Measurements from ENCODE around the gene KRTAP6-2.

DNA sequence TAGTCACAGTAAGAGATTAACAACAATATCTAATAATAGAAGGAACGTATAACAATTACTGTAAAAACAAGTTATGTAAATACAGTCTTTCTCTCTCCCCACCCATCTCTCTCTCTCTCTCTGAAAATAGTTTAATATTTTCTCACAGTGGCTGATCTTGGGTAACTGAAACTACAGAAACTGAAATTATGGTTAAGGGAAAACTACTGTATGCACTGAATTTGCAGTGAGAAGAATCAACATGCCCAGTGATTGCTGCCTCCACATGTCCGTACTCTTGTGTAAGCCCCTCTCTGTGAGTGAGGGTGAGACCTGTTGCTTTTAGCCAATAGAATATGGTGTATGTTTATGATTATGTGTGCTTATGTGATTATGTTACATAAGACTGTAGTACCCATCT, 13.4 kb upstream of the KRTAP6-2 start:
- TF ChIP-seq, protein P1, sequence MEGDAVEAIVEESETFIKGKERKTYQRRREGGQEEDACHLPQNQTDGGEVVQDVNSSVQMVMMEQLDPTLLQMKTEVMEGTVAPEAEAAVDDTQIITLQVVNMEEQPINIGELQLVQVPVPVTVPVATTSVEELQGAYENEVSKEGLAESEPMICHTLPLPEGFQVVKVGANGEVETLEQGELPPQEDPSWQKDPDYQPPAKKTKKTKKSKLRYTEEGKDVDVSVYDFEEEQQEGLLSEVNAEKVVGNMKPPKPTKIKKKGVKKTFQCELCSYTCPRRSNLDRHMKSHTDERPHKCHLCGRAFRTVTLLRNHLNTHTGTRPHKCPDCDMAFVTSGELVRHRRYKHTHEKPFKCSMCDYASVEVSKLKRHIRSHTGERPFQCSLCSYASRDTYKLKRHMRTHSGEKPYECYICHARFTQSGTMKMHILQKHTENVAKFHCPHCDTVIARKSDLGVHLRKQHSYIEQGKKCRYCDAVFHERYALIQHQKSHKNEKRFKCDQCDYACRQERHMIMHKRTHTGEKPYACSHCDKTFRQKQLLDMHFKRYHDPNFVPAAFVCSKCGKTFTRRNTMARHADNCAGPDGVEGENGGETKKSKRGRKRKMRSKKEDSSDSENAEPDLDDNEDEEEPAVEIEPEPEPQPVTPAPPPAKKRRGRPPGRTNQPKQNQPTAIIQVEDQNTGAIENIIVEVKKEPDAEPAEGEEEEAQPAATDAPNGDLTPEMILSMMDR (IDR thresholded peaks at IDR 0.05): no peak
- TF ChIP-seq EZH2phosphoT487 (IDR thresholded peaks at IDR 0.05) (no peak), EZH2 (IDR thresholded peaks at IDR 0.05) (no peak)
